Pulmonary artery endothelial cell (primary cell): Measurements from ENCODE around the gene TBXAS1. TPM values are rescaled to one million over a fixed set of nuclear protein-coding genes. Genes with fewer than 3 reads are reported as not detected.

Experiments
- DNase-seq: peaks from one replicate; pipeline ENCODE4 v3.0.0-alpha.2; 2011; ENCODE audit warnings: low read depth, low spot score
- total RNA-seq: library from RNA; depleted of rRNA; stranded (reverse); fragments of >200 nt; gene quantifications from 2 replicates; pipeline ENCODE4 v1.2.3, GENCODE V29; 2014

TBXAS1 gene
- total RNA-seq, 1 donor from 2014 or later, result 10.6 TPM

DNA sequence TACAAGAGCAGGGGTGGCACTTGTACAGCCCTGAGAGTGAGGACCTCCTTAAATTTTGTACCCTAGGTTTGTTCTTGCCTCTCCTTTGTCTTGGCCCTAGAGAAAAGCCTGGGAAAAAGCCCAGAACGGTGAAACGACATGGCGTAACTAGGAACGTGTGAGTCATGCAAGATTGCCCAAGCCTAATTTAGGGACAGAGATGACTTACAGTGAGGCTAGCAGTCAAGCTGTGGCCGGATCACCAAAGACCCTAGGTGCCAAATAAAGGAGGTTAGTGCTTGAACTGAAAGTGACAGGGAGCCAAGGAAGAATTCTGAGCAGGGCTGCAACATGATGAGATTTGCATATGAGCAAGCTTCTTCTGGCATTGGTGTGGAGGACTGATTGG, 25.1 kb downstream of the TBXAS1 start:
- DNase-seq, result no peak

DNA sequence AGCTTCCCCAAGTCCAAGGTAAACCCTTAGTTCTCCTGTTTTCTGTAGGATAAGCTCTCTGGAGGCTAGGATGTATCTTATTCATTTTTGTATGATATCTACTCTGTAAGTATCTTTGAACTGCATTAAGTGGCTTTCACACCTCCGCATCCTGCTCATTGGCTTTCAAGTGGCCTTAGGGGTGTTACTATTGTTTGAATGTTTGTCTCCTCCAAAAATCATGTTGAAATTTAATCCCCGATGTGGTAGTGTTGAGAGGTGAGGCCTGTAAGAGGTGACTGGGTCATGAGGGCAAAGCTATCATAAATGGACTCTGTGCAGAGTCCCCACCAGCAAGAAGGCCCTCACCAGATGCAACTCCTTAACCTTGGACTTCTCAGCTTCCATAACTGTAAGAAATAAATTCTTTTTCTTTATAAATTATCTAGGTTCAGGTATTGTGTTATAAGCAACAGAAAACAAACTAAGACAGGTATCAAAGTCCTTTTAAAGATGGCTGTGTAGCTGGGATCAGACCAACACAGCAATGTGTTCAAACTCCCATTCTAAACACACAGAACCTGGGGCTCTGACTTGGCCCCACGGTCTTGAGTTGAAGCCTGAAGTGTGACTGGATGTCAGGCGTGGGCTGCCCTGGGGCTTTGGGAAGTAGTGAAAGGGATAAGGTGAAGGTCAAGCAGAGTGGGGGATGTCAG, 25.9 kb downstream of the TBXAS1 start:
- DNase-seq, result no peak

DNA sequence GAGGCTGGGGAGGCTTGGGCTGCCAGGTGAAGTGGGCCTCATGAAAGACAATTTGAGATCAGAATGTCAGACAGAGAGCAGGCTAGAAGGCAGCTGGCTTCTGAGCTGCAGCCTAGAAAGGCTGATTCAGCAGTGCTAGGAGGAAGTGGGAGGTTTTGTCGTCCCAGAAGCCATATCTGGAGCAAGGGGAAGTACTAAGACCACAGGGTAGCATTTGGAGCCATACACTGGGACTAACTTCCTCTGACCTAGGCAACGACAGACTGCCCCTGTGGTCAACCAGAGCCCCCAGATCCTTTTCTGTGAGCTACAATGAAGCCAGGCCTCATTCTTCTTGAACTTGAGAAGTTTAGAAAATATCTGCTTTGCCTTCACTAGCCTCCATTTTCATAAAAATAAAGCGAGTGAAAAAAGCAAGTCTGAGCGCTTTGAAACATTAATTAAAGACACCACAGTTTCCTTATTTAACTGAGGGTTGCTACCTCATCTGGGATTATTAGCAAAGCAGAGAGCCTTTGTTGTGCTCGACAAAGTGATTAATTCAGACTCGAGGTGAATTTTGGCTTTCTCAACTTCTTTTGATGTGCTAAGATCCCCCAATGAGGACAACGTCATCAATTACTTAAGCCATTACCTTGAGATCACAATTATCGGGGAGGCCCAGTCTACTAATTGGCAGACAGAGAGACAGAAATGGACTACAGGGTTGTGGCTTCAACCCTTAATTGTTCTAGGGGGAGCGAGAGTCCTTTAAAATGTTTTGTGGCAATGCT, 26.6 kb downstream of the TBXAS1 start:
- DNase-seq, result no peak

DNA sequence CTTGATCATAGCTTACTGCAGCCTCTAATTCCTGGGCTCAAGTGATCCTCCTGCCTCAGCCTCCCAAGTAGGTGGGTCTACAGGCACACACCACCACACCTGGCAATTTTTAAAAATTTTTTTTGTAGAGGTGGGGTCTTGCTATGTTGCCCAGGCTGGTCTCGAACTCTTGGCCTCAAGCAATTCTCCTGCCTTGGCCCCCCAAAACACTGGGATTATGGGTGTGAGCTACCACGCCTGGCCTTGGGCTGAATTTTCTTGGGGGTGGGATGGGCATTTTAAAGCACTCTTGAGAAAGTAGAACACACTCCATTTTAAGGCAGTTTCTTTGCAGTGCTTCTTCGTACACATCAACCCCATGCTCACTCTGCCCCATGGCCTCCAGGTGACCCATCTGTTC, 28.7 kb downstream of the TBXAS1 start:
- DNase-seq, result no peak

DNA sequence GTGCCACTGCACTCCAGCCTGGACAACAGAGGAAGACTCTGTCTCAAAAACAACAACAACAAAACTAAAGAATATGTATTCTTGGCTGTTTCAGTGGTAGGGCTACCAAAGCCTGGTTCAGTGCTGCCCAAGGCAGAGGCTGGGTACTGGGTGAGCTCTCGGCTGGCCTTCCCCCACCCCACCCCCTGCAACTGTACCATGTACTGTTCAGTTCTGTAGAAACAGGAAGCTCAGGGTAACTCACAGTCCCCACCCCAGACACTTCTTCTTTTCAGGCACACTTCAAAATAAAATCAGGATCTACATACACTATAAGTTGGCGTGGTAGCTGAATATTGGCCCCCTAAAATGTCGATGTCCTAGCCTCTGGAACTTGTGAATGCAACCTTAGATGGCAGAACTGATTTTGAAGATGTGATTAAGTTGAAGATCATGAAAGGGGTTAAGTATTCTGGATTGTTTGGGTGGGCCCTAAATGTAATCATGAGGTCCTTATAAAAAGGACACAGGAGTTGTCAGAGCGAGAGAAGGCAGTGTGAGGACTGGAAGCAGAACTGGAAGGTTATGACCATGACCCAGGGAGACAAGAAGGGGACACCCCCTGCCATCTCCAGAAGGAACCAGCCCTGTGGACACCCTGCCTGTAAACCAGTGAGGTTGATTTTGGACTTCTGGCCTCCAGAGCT, 31.2 kb downstream of the TBXAS1 start:
- DNase-seq, result no peak

DNA sequence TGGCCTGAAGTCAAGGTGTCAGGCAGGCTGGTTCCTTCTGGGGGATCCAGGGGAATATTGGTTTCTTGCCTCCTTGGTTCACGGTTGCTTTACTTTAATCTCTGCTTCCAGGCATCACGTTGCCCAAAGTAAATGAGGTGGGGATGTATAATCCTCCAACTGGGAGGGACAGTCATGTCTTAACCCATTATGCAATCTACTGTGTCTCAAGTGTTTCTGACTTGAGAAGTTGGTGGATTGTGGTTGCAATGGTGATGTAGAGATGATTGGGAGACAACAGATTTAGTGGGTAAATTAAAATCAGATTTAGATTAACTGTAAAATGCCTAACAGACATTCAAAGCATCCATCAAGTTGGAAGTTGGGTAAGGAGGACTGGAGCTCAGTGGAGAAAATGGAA, 32.7 kb downstream of the TBXAS1 start:
- no peak for DNase-seq

DNA sequence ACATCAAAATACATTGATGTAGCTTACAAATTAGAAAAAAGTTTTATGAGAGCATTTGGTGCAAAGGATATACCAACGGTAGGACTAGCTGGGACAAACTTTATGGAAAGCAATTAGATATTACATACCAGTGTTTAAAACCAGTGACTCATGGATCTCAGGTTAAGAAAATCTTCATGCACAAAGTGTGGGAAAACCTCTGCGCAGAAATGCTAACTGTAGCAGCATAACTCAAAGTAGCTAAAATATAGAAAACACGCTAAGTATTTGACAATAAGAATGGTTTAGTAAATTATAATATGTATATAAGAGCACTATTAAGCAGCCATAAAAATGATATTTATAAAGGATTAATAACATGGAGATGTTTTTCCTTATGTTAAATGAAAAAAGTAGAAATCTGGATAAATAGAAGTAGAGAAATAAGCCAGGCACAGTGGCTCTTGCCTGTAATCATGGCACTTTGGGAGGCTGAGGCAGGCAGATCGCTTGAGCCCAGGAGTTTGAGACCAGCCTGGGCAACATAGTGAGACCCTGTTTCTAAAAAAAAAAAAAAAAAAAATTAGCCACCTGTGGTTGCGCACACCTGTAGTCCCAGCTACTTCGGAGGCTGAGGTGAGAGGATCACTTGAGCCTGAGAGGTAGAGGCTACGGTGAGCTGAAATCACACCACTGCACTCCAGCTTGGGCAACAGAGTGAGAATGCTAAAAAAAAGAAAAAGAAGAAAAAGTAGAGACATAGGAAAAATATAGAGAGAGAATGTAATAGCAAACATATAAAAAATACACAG, 37.2 kb downstream of the TBXAS1 start:
- no peak for DNase-seq

DNA sequence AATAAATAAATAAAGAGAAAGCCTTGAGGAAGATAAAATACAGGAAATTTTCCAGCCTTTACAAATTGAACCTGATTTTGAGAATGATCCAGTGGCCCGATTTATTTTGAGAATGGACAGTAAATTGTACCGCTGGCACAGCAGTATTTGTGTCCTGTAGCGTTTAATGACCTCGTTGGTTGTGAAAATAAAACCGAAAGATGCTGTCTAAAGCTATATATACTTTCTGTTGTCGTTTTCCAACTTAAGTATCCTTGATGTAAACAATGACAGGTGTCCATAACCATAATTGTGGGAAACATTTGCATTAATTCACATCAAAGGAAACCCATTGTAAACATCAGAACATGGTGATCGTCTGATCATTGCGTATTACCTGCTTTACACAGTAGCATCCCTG, 38.8 kb downstream of the TBXAS1 start:
- DNase-seq, result no peak

DNA sequence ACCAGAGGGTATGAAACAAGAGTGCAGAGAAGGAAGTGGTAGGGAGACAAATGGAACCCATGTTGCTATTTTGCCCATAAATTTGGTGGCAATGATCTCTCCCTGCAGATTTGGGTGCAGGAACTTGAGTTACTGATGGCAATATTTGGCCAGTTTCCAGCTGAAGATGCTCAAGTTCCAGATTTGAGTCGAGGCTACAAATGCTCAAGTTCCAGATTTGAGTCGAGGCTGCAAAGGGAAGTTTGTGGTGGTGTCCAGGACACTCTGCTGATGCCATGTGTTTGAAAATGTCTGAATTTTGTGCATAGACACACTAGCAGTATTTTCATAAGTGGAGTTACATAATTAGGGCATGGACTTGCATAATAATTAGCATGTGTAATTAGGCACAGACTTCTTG, 40.8 kb downstream of the TBXAS1 start:
- DNase-seq, result no peak

DNA sequence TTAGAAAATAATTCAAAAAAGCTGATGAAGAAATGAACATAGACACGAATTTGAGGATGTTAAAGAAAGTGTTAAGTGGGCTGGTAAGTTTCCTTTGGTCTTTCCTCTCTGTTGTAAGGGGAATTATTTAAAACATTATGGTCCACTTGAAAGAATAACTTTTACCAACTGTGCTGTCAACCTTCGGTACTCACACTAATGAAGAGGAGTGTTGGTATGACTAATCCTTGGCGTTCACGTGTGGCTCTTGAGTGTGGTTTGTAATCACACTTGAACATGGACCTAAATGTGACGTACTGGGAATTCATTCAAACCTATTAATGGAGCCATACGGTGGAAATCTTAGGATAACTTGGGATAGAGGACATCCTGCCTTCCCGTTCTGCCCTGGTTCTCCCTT, 41.3 kb downstream of the TBXAS1 start:
- DNase-seq, result no peak

DNA sequence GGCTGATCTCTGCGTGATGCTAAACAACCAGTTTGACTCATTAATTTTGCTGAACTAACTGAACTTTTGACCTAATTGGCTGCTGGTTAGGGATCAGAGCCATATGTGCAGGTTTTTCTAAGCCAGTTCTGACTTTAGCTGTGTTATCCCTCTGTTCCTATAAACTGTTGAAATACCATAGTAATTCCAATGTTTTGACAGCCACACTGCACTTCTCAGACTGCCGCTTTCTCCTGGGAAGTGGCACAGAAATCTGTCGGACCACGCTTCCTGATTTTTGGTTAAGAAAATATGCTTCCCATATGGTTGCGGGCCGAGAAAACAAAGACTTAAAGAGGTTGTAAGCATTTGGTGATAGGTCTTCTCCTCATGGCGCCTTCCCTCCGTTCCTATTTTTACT, 42.3 kb downstream of the TBXAS1 start:
- DNase-seq, result no peak

DNA sequence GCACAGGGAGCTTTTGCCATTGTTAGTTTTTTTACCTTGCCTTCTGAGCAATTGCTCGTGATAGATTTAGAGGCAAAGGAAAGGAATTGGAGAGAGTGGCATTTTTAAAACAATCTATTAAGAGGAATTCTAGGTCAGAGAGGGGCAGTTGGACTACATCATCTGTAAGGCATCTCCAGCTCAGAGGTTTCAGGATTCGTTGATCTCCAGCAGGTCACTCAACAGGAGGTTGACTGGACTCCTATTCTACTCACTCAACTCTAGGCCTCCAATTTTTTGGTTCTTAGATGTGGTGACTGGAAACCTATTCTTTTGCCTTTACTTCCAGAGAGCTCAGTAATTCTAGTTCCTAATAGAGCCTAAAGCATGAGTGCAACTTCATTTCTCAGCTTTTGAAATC, 42.8 kb downstream of the TBXAS1 start:
- DNase-seq, result no peak

DNA sequence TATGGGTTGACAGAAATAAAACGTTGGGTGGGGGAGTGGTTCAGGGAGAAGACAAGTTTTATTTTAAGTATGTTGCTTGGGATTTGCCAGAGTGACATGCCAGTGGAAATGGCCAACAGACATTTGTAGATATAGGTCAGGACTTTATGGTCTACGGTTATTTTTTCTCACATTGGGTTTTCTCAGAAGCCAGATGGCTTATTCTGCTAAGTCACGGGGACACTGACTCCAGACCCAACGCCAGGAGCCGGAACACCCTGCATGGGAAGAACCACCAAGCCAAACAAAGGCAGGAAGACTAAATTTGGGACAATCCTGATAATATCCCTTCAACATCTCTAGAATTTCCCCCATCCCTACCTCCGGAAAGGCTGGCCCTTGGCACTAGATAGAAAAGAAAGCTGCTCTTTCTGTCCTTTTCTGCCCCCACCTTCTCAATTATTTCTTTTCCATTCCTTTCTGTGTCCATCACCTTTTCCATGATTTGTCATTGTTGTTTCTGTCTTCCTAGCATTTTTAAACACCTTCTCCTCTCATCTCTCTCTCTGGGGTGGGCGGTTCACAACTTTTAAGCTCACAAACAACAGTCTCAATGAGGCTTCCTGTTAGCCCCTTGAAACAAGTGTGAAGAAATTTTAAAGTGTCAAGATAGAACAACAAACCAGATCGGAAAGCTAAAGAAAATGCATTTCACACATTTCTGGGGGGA, 44.7 kb downstream of the TBXAS1 start:
- DNase-seq, result no peak

DNA sequence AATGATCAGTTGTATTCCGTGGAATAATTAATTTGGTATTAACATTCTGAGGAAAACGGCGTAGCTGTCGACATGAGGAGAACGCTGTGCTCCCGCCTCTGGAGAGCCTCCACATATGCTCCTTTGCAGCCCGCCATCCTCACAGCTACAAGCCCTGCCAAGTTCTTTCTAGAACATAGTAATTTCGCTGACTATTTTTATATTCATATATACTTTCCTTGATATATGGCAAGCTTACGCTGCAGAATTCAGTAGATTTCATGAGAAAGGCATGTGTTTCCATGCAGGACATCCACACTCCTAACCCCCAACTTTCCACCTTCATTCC, 45.2 kb downstream of the TBXAS1 start:
- no peak for DNase-seq

DNA sequence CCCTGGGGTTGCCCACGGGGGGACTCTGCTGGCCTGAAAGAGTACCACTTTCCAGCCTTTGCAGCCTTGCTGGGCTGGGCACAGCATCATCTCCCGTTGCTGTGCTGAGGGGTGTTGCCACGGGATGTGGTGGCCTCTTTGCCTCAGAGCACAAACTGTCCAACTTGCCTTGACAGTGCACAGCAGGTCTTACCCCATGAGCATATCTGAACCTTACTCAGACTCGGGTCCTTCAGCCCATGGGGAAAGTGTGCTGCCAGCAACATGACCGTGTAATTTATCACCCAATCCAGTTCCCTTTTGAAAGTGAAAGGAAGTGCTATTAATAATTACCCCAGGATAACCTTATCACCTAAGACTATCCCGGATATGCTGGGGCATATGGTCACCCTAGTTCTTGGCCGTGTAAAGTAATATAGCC, 46.8 kb downstream of the TBXAS1 start:
- no peak for DNase-seq

DNA sequence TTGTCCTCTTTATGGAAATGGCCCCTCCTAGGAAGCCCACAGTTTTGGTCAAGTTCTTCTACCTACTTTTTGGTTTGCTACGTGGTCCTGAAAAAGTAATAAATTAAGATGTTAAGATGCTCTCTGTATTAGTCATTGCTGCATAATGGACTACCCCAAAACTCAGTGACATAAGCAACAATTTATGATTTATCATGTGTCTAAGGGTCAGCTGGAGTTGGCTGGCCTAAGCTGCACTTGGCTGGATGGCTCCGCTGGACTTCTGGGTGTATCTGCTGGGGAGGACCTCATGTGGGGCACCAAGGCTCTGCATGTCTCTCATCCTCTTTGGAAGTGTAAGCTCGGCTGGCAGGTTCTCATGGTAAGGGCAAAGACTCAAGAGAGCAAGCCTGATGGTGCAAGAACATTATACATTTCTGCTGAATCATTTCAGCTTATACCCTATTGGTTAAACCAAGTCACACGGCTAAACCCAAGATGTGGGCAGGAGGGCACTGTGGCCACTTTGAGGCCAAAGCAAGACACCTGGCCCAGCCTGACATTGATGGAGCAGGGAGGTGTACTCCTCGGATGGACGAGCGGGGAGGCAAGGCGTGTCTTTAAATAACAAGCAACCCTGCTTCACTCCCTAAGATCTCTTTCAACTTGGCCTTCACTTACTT, 47.7 kb downstream of the TBXAS1 start:
- no peak for DNase-seq

DNA sequence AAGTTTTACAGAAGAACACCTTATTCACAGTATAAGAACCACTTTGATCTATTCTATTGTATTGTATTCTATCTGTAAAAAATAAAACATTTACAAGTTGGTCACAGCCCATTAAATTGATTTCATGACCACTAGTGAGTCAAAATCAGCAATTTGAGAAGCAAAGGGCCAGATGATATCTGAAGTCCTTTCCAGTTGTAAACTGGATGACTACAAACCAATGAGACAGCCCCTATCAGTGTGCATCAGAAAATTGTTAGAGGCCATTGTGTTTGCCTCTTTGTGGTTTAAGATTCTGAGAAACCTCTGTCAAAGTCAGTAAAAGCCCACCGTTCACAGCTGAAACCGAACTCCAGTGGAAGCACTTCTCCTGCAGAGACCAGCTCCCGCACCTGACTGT, 54.8 kb downstream of the TBXAS1 start:
- DNase-seq, result no peak

DNA sequence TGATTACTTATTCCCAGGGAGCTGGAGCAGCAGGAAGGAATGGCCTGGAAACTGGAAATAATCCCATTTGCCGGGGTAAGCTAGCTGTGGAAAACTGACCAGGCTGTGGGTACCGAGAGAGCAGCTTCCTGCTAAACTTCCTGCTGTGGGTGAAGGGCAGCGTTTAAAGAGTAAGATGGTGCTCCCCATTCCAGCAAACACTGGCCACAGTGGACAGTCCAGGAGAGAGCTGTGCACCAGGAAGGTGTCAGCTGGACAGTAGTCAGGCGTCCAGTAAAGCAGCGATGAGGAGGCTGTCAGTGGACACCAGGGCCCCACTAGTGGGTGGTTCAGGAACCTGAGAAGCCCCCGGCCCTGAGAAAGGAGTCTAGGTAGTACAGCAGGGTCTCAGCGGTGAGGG, 55.4 kb downstream of the TBXAS1 start:
- no peak for DNase-seq

DNA sequence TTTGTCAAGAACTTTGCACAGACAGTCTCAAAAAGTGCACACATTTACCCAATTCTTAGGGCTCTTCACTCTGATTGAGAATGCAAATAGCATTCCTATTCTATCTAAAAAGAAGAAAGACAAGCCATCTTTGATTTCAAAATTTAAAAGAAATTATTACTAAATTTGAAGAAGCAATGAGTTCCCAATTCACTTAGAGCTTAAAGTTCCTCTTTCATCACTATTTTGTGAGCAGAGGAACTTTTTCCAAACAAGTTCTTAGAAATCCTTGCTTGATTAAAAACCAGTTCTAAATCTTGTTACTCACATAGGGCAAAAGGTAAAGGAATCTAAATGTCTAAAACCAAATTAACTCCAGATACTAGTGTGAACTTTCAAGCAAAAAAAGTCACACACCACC, 56.4 kb downstream of the TBXAS1 start:
- no peak for DNase-seq

DNA sequence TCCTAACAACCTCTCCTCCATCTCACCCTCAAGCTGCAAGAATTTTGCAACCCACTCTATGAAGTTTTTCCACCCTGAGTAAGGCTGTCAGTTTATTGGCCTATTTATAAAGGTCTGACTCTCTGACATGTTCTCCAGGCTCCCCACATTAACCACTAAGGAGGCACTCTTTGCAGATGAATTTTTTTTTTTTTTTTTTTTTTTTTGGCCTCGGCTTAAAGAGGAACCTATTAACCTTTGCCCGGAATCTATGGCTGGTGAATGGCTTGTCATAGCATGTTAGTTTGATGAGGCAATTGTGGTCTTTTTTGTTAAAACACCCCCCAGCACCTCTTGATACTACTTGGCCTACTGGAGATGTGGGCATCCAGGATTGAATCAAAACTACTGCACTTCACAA, 57.1 kb downstream of the TBXAS1 start:
- no peak for DNase-seq

DNA sequence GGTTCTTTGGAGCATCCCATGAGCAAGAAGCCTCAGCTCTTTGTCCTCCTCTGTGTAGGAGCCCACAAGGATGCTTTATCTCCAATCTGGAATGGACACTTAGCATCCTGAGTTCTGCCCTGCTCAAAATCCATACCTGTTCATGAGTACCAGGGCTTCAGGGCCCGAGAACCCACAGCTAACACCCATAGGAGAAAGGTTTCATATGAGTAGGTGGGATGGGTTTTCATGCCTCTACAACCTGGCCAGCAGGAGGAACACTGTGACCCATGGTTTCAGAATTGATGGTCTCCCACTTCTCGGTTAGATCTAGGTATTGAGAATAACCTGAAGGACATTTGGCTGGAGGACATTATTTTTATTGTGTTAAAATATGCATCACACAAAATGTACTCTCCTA, 57.8 kb downstream of the TBXAS1 start:
- no peak for DNase-seq
